Caco-2 (cell line): ENCODE results near the gene ALK. TPM values are rescaled to one million over a fixed set of nuclear protein-coding genes. Genes with fewer than 3 reads are reported as not detected.

Experiments
- BruUV-seq: library from RNA; stranded (reverse); fragments of 400-500 nt; replicated peaks from 2 replicates; lab custom pipeline; 2021; lab: Mats Ljungman, UMichigan
- CTCF ChIA-PET: fragments of 300-600 bp; sonication (Branson Sonifier 250); formaldehyde crosslinking; loops from one replicate; lab custom pipeline; 2022; ENCODE audit warnings: antibody characterized with exemption; lab: Charles Lee
- POLR2A ChIA-PET: fragments of 300-600 bp; sonication (Branson Sonifier 250); formaldehyde crosslinking; loops from one replicate; lab custom pipeline; 2022; ENCODE audit warnings: antibody characterized with exemption; lab: Charles Lee
- DNase-seq, 2 experiments: peaks; one replicate each; pipeline versions ENCODE4 v3.0.0 to v3.0.0-alpha.2; 2020 to 2022
- H3K27me3 ChIP-seq: replicated peaks from 2 replicates; pipeline ENCODE4 v1.6.0; 2011; ENCODE audit warnings: low read length; ENCODE audit not compliant: control insufficient read depth, insufficient read depth
- H3K36me3 ChIP-seq: 2 replicates; pipeline ENCODE4 v1.5.1; 2011; ENCODE audit warnings: low read length; ENCODE audit not compliant: control insufficient read depth, insufficient read depth
- H3K4me1 ChIP-seq: fragments of 250-450 bp; sonication (Bioruptor Pico); 2 replicates; pipeline ENCODE4 v1.5.1; 2020; ENCODE audit warnings: mild to moderate bottlenecking
- H3K4me3 ChIP-seq: 2 replicates; pipeline ENCODE4 v1.5.1; 2011; ENCODE audit warnings: low read depth, mild to moderate bottlenecking, control low read depth, low read length
- H3K9me3 ChIP-seq: fragments of 250-450 bp; sonication (Bioruptor Pico); 2 replicates; pipeline ENCODE4 v1.5.1; 2020; ENCODE audit warnings: mild to moderate bottlenecking, moderate library complexity
- H3K27ac Mint-ChIP-seq: one replicate; pipeline ENCODE4 v1.8.0; 2022; ENCODE audit warnings: mixed read lengths; ENCODE audit not compliant: unreplicated experiment
- H3K27me3 Mint-ChIP-seq: one replicate; pipeline ENCODE4 v1.8.0; 2022; ENCODE audit warnings: mixed read lengths; ENCODE audit not compliant: insufficient read depth, unreplicated experiment
- H3K36me3 Mint-ChIP-seq: one replicate; pipeline ENCODE4 v1.8.0; 2022; ENCODE audit warnings: mild to moderate bottlenecking, mixed read lengths; ENCODE audit not compliant: insufficient read depth, unreplicated experiment
- H3K4me1 Mint-ChIP-seq: one replicate; pipeline ENCODE4 v1.8.0; 2022; ENCODE audit warnings: low read depth, mixed read lengths; ENCODE audit not compliant: unreplicated experiment
- H3K4me3 Mint-ChIP-seq: one replicate; pipeline ENCODE4 v1.8.0; 2022; ENCODE audit warnings: mild to moderate bottlenecking, moderate library complexity, mixed read lengths; ENCODE audit not compliant: unreplicated experiment
- H3K9me3 Mint-ChIP-seq: one replicate; pipeline ENCODE4 v1.8.0; 2022; ENCODE audit warnings: mixed read lengths; ENCODE audit not compliant: unreplicated experiment
- CTCF ChIP-seq, 2 experiments: fragments of 200-600 bp in 1 of 2; IDR thresholded peaks; 1 replicate in 1 of 2; 2 replicates in 1 of 2; pipeline versions ENCODE4 v1.5.1 to v1.8.0; 2011 to 2022; ENCODE audit warnings: antibody characterized with exemption in 1 of 2, control low read depth in 1 of 2, inconsistent platforms in 1 of 2, low read depth in 1 of 2, low read length in 1 of 2, mild to moderate bottlenecking in 1 of 2, moderate library complexity in 1 of 2; ENCODE audit not compliant: insufficient read depth in 1 of 2, severe bottlenecking in 1 of 2, unreplicated experiment in 1 of 2
- intact Hi-C: fragments of 100-400 bp; cut with micrococcal nuclease; formaldehyde crosslinking; loops from one replicate; pipeline ENCODE4 v1.10.0; 2022; ENCODE audit not compliant: unreplicated experiment
- total RNA-seq: library from RNA; stranded (reverse); gene quantifications from 2 replicates; pipeline ENCODE4 v1.2.3, GENCODE V29; 2022

ALK gene
- total RNA-seq, 1 experiment from 2014 or later: 0.11 TPM

GRCh38 chr2:29497375-29497774, 424.0 kb downstream of the ALK start:
- no peaks in the 10 kb centered on the region for H3K27me3 ChIP-seq
- no peak overlapping the region for H3K4me3 ChIP-seq
- no peaks in the 10 kb centered on the region for H3K9me3 ChIP-seq
- Mint-ChIP-seq H3K36me3 (no peaks in the 10 kb centered on the region), H3K27me3 (peaks cover 6% of the 10 kb centered on the region), H3K27ac (no peak overlapping the region), H3K4me1 (no peaks in the 10 kb centered on the region), H3K4me3 (no peak overlapping the region), H3K9me3 (no peaks in the 10 kb centered on the region)
- CTCF ChIA-PET: no interaction called here
- TF ChIP-seq CTCF (IDR thresholded peaks at IDR 0.05; ENCODE audit: insufficient read depth in 1 of 2, low read depth in 1 of 2, low read length in 1 of 2, severe bottlenecking in 1 of 2, unreplicated experiment in 1 of 2): no peak
- intact Hi-C loops: no loop called here
- no TSS peak for BruUV-seq
- DNase-seq: no peak
- H3K36me3 ChIP-seq: no peaks in the 10 kb centered on the region
- no peaks in the 10 kb centered on the region for H3K4me1 ChIP-seq
- POLR2A ChIA-PET: no interaction called here

- peaks cover 8% of the 10 kb centered on the region for H3K27me3 Mint-ChIP-seq
- intact Hi-C loops: no loop called here
- CTCF ChIA-PET: no interaction called here
These were observed 425.2 kb downstream of the ALK start for GRCh38 chr2:29496198-29496597.

GRCh38 chr2:29495536-29496060, 425.8 kb downstream of the ALK start:
- DNase-seq: no peak
- Histone ChIP-seq H3K4me3 (no peak overlapping the region), H3K27me3 (no peaks in the 10 kb centered on the region), H3K9me3 (no peaks in the 10 kb centered on the region), H3K36me3 (no peaks in the 10 kb centered on the region), H3K4me1 (no peaks in the 10 kb centered on the region)
- H3K27ac Mint-ChIP-seq: no peak overlapping the region
- H3K4me3 Mint-ChIP-seq: no peak overlapping the region
- peaks cover 8% of the 10 kb centered on the region for H3K27me3 Mint-ChIP-seq
- BruUV-seq: no TSS peak
- no peaks in the 10 kb centered on the region for H3K4me1 Mint-ChIP-seq
- no peaks in the 10 kb centered on the region for H3K36me3 Mint-ChIP-seq
- TF ChIP-seq CTCF (IDR thresholded peaks at IDR 0.05; ENCODE audit: insufficient read depth in 1 of 2, low read depth in 1 of 2, low read length in 1 of 2, severe bottlenecking in 1 of 2, unreplicated experiment in 1 of 2): no peak
- intact Hi-C loops: no loop called here
- ChIA-PET CTCF (no interaction called here), POLR2A (interaction anchor here (0.6 kb wide), 1 partner anchor 20 kb away, joined by 3 read pairs; no protein-coding TSS in a partner anchor)
- H3K9me3 Mint-ChIP-seq: no peaks in the 10 kb centered on the region

More at GRCh38 chr2:29496198-29496597, 425.2 kb downstream of the ALK start:
- POLR2A ChIA-PET: interaction anchor here (0.6 kb wide), 1 partner anchor 20 kb away, joined by 3 read pairs; no protein-coding TSS in a partner anchor
- DNase-seq: no peak
- H3K4me1 Mint-ChIP-seq: no peaks in the 10 kb centered on the region
- Histone ChIP-seq H3K36me3 (no peaks in the 10 kb centered on the region), H3K27me3 (no peaks in the 10 kb centered on the region), H3K4me3 (no peak overlapping the region), H3K4me1 (no peaks in the 10 kb centered on the region), H3K9me3 (no peaks in the 10 kb centered on the region)
- H3K36me3 Mint-ChIP-seq: no peaks in the 10 kb centered on the region
- no peak for TF ChIP-seq CTCF (IDR thresholded peaks at IDR 0.05; ENCODE audit: insufficient read depth in 1 of 2, low read depth in 1 of 2, low read length in 1 of 2, severe bottlenecking in 1 of 2, unreplicated experiment in 1 of 2)
- H3K9me3 Mint-ChIP-seq: no peaks in the 10 kb centered on the region
- no peak overlapping the region for H3K4me3 Mint-ChIP-seq
- no peak overlapping the region for H3K27ac Mint-ChIP-seq
- BruUV-seq: no TSS peak
